Upper lobe of left lung (tissue), 4 donors: Measurements from ENCODE around the gene RGR.

Experiments
- CTCF ChIP-seq, 6 experiments: fragments of 450-650 bp in 4 of 6; fragments of 200-600 bp in 2 of 6; sonication (generic) in 2 of 6; IDR thresholded peaks; one replicate each; pipeline ENCODE4 v1.5.1; 2016 to 2019; ENCODE audit warnings: antibody characterized with exemption in 6 of 6
- POLR2A ChIP-seq, 4 donors: fragments of 450-650 bp; IDR thresholded peaks; one replicate each; pipeline ENCODE4 v1.5.1; 2016 to 2017; ENCODE audit warnings: antibody characterized with exemption in 4 of 4, mild to moderate bottlenecking in 2 of 4

- no peak for TF ChIP-seq CTCF (IDR thresholded peaks at IDR 0.05)
- TF ChIP-seq POLR2A (IDR thresholded peaks at IDR 0.05) = no peak
Observed at GRCh38 chr10:84216834-84217233, 28.0 kb upstream of the RGR start.
